CD4-positive, alpha-beta T cell treated with Interleukin-1 beta for 1 hour (primary cell): ENCODE data around the gene DIP2A.

Experiments
- DNase-seq, 2 donors: peaks; one replicate each; pipeline ENCODE4 v3.0.0-alpha.2; 2020 to 2022

Gene DIP2A

GRCh38 chr21:46538262-46538661, 79.6 kb downstream of the DIP2A start:
- DNase-seq: no peak

- DNase-seq: no peak
Measured at GRCh38 chr21:46538851-46539666, 80.4 kb downstream of the DIP2A start.

- DNase-seq: peak in 1 of 2 donors; percentile 29
Measured at GRCh38 chr21:46540087-46540710, 81.5 kb downstream of the DIP2A start.

GRCh38 chr21:46542588-46543124, 84.0 kb downstream of the DIP2A start:
- DNase-seq: no peak

GRCh38 chr21:46543306-46543705, 84.6 kb downstream of the DIP2A start:
- no peak for DNase-seq

- no peak for DNase-seq
Measured at GRCh38 chr21:46544003-46544402, 85.3 kb downstream of the DIP2A start.

GRCh38 chr21:46544824-46545223, 86.1 kb downstream of the DIP2A start:
- DNase-seq: no peak

GRCh38 chr21:46545363-46545762, 86.7 kb downstream of the DIP2A start:
- no peak for DNase-seq

- no peak for DNase-seq
Measured at GRCh38 chr21:46545911-46546310, 87.2 kb downstream of the DIP2A start.

GRCh38 chr21:46546799-46547198, 88.1 kb downstream of the DIP2A start:
- no peak for DNase-seq

- no peak for DNase-seq
Measured at GRCh38 chr21:46549650-46550049, 91.0 kb downstream of the DIP2A start.

GRCh38 chr21:46550116-46550941, 91.6 kb downstream of the DIP2A start:
- DNase-seq: peak; percentile 73 to 82

GRCh38 chr21:46551636-46552241, 93.0 kb downstream of the DIP2A start:
- DNase-seq: peak; percentile 53 to 68

- DNase-seq: peak; percentile 24 to 29
Measured at GRCh38 chr21:46552274-46552673, 93.6 kb downstream of the DIP2A start.

GRCh38 chr21:46552865-46553379, 94.2 kb downstream of the DIP2A start:
- DNase-seq: no peak

- DNase-seq: no peak
Measured at GRCh38 chr21:46553993-46554392, 95.3 kb downstream of the DIP2A start.

- no peak for DNase-seq
Measured at GRCh38 chr21:46554431-46555224, 95.9 kb downstream of the DIP2A start.

- no peak for DNase-seq
Measured at GRCh38 chr21:46555225-46555617, 96.5 kb downstream of the DIP2A start.

GRCh38 chr21:46555678-46556077, 97.0 kb downstream of the DIP2A start:
- DNase-seq: no peak

- no peak for DNase-seq
Measured at GRCh38 chr21:46556802-46557201, 98.1 kb downstream of the DIP2A start.

GRCh38 chr21:46557469-46557868, 98.8 kb downstream of the DIP2A start:
- no peak for DNase-seq

- DNase-seq: no peak
Measured at GRCh38 chr21:46557919-46558392, 99.3 kb downstream of the DIP2A start.
